Retinal pigment epithelial cell (primary cell): ENCODE results near the gene METTL13.

Experiments used
- DNase-seq: peaks from one replicate; pipeline ENCODE4 v3.0.0-alpha.2; 2010; ENCODE audit warnings: low read depth
- H3K4me3 ChIP-seq: 2 replicates; pipeline ENCODE4 v1.5.1; 2011; ENCODE audit warnings: mild to moderate bottlenecking, low read length, control low read depth, moderate library complexity
- CTCF ChIP-seq: conservative IDR thresholded peaks from 2 replicates; pipeline ENCODE4 v1.5.1; 2011; ENCODE audit warnings: low read depth, low read length, control low read depth, inconsistent platforms

The METTL13 gene

GRCh38 chr1:171769171-171769570, 12.3 kb upstream of the METTL13 start:
- H3K4me3 ChIP-seq: no peak overlapping the region
- TF ChIP-seq CTCF: no peak
- DNase-seq: no peak

DNA sequence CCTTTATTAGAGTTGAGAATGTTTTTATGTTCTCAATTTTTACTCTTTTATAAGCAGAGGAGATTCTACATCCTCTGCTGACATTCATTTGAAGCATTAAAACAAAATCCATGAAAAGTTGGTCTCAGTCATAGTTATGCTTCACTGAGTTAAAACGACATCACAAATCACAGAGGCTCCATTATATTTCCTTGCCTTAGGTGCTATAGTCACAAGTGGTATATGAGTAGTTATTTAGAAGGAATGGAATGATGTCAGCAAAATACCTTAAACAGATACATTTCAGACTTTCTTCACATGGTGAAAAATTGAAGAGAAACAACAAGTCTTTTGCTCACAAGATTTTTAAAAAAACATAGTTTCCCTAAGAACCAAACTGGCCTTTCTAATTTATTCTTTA, 11.7 kb upstream of the METTL13 start:
- DNase-seq: no peak
- no peak for TF ChIP-seq CTCF
- H3K4me3 ChIP-seq: no peak overlapping the region

DNA sequence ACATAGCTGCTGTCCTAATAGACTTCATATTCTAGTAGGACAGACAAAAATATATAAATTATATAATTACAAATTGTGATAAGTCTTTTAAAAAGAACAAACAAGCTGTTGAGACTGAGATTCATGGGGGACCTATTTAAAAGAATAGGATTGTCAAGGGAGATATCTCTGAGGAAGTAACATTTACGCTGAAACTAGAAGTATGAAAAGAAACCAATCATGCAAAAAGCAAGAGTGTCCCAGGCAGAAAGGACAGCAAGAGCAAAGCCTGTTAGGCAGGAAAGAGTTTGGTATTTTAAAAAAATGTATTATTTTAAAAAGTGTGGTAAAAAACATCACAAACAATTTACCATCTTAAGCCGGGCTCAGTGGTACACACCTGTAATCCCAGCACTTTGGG, 9.1 kb upstream of the METTL13 start:
- no peak overlapping the region for H3K4me3 ChIP-seq

GRCh38 chr1:171780583-171781175, 781 bp upstream of the METTL13 start:
- DNase-seq: no peak
- TF ChIP-seq CTCF: no peak
- H3K4me3 ChIP-seq: peak overlapping the region; percentile 58

More for the DNA sequence above, 9.1 kb upstream of the METTL13 start:
- TF ChIP-seq CTCF: no peak
- no peak for DNase-seq

DNA sequence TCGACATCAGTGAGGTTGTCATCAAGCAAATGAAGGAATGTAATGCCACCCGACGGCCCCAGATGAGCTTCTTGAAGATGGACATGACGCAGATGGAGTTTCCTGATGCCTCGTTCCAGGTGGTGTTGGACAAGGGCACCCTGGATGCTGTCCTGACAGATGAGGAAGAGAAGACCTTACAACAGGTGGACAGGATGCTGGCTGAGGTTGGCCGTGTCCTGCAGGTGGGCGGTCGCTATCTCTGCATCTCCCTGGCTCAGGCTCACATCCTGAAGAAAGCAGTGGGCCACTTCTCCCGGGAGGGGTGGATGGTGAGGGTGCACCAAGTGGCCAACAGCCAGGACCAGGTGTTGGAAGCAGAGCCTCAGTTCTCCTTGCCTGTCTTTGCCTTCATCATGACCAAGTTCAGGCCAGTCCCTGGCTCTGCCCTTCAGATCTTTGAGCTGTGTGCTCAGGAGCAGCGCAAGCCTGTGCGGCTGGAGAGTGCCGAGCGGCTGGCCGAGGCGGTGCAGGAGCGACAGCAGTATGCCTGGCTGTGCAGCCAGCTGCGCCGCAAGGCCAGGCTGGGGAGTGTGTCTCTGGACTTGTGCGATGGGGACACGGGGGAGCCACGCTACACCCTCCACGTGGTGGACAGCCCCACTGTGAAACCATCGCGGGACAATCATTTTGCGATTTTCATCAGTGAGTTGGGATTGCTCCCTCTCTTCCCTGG, 2.5 kb downstream of the METTL13 start:
- TF ChIP-seq CTCF: no peak
- no peak for DNase-seq
- H3K4me3 ChIP-seq: no peak overlapping the region

- no peak for DNase-seq
- no peak overlapping the region for H3K4me3 ChIP-seq
- TF ChIP-seq CTCF: no peak
Observed at GRCh38 chr1:171784784-171785183, 3.3 kb downstream of the METTL13 start.

DNA sequence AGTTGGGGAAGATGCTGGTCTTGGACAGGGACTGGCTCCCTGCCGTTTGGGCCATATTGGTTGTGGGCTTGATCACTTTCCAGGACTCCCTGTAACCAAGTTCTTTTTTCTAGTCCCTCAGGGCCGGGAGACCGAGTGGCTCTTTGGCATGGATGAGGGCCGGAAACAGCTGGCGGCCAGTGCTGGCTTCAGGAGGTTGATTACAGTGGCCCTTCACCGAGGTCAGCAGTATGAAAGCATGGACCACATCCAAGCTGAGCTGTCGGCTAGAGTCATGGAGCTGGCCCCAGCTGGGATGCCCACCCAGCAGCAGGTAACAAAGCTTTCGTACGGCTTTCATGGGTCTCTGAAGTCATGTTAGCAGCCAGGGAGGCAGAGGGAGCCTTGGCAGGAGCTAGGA, 4.3 kb downstream of the METTL13 start:
- TF ChIP-seq CTCF: no peak
- DNase-seq: no peak
- no peak overlapping the region for H3K4me3 ChIP-seq
